ENCODE data around the gene TBC1D1. TPM values are rescaled to one million over a fixed set of nuclear protein-coding genes. Genes with fewer than 3 reads are reported as not detected.

TBC1D1 gene, protein sequence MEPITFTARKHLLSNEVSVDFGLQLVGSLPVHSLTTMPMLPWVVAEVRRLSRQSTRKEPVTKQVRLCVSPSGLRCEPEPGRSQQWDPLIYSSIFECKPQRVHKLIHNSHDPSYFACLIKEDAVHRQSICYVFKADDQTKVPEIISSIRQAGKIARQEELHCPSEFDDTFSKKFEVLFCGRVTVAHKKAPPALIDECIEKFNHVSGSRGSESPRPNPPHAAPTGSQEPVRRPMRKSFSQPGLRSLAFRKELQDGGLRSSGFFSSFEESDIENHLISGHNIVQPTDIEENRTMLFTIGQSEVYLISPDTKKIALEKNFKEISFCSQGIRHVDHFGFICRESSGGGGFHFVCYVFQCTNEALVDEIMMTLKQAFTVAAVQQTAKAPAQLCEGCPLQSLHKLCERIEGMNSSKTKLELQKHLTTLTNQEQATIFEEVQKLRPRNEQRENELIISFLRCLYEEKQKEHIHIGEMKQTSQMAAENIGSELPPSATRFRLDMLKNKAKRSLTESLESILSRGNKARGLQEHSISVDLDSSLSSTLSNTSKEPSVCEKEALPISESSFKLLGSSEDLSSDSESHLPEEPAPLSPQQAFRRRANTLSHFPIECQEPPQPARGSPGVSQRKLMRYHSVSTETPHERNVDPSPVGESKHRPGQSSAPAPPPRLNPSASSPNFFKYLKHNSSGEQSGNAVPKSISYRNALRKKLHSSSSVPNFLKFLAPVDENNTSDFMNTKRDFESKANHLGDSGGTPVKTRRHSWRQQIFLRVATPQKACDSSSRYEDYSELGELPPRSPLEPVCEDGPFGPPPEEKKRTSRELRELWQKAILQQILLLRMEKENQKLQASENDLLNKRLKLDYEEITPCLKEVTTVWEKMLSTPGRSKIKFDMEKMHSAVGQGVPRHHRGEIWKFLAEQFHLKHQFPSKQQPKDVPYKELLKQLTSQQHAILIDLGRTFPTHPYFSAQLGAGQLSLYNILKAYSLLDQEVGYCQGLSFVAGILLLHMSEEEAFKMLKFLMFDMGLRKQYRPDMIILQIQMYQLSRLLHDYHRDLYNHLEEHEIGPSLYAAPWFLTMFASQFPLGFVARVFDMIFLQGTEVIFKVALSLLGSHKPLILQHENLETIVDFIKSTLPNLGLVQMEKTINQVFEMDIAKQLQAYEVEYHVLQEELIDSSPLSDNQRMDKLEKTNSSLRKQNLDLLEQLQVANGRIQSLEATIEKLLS (N-terminal part only)
- 90.9 and 104 TPM in 2 replicates for total RNA-seq (2014; rRNA removed; shearing (Covaris generic))

DNA sequence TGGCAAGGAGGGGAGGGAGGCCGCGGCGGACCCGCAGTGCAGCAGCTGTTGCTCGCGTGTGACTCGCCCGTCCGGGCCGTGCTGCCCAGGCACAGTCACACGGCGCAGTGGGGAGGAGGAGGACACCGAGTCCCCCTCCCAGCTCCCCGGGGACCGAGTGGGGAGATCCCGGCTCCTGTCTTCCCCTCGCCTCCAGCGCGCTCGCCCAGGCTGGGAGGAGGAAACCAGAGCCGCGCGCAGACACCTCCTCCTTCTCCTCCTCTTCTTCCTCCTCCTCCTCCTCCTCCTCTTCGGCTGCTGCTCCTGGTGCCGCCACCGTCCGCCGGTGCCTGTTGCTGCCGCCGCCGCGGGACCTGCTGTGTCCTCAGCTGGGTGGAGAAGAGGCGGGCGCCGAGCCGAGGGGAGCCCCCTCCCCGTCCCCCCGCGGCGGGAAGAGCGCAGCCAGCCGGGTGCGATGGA is at the start of gene TBC1D1:
Gene TBC1D1, plus strand, starts transcription at position 284 of the 459 bp plus-strand sequence. CDS start 11,012 bp downstream, outside the sequence.
- no peak for DNase-seq (ENCODE audit: low spot score)

DNA sequence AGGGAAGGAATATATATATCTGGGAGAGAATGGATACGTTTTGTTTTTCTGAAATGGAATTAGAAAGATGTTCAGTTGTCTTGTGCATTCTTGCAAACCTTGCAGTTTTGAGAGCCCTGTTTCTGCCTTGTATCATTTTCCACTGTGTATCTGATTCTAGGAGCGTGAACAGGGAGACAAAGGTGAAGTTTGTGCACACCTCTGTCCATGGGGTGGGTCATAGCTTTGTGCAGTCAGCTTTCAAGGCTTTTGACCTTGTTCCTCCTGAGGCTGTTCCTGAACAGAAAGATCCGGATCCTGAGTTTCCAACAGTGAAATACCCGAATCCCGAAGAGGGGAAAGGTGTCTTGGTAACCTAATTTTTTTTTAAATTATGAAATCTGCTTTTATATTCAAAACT is 46.7 kb upstream of the TBC1D1 start:
- DNase-seq (ENCODE audit: low spot score): no peak

DNA sequence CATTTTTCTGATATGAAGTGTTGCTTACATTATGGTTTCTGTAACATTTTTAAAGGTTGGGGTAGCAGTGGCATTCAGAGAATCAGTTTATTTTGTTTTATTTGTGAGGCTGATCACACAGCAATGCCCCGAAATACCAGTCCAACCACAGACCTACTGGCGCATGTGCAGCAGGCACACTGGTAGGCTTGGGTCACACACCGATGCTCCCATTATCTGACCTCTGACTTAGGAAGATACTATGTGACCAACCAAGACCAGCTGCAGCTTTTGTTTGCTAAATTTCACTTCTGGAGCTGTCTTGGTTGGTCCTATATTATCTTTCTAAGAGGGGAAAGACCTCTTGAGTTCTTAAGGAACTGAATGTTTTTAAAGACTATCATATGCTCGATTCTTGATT is 45.7 kb upstream of the TBC1D1 start:
- no peak for DNase-seq (ENCODE audit: low spot score)

DNA sequence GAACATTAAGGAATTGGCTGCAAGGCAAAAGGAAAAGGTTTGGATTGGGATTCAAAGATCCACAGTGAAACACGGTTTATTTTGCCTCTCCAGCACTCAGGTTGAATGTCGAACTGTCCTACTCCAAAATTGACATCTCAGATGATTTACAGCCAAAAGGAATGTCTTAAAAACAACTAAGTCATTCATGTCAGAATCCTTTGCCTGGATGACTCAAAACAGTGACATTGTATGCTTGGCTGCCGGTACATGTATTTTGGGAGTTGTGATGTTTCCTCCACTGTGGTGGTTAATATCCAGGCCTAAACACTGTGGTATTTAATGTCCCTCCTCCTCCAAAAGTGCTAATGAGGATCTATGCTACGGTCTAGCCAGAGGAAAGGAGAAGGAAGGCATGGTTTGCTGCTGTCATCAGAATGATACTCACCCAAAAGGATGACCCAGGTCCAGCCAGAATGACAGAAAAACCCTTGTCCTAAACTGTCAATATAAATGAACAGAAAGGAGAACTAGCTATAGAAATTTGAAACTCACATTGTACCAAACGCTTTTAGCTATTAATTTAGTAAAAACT is 43.5 kb upstream of the TBC1D1 start:
- DNase-seq (ENCODE audit: low spot score): no peak

DNA sequence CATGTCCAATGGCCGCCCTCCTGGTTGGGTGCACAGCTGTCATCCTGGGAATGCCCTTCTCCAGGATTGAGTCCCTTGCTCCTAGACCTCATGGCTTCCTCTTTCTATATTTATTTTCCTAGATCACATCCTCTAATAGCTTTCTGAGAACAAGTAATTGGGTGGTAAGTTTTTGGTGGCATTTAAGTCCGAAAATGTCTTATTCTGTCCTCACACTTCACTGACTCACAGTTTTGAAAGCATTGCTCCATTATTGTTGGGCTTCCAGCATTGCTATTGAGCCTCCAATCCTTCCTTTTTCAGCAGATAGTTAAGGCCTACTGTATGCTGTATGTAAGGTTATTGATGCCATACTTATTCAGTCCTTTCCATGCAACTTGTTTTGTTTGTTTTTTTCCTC is 38.5 kb upstream of the TBC1D1 start:
- DNase-seq (ENCODE audit: low spot score): no peak

DNA sequence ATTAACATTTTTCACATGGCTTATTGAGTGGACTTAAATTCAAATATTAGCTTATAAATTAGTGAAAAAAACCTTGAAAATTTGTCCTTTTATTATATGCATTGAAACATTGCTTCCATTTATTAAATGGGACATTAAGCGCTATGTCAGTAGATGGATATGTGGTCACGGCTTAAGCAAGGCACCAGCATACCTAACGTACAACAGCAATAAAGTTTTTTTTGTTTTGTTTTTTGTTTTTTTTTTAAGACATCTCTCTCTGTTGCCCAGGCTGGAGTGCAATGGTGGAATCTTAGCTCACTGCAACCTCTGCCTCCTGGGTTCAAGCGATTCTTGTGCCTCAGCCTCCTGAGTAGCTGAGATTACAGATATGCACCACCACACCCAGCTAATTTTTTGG is 32.8 kb upstream of the TBC1D1 start:
- DNase-seq (ENCODE audit: low spot score): no peak

DNA sequence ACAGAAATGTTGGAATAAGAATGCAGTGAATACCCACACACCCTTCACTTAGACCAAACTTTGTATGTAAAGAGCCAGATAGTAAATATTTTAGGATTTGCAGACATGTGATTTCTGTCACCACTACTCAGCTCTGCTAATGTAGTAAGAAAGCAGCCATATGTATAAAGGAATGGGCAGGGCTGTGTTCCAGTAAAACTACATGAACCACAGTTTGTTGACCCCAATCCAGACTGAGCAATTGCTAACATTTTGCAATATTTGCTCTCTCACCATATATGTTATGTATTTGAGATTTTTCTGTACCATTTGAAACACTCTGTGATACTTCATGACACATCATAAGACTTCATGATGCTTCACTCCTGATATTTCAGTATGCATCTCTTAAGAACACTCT is 32.0 kb upstream of the TBC1D1 start:
- DNase-seq (ENCODE audit: low spot score): no peak

DNA sequence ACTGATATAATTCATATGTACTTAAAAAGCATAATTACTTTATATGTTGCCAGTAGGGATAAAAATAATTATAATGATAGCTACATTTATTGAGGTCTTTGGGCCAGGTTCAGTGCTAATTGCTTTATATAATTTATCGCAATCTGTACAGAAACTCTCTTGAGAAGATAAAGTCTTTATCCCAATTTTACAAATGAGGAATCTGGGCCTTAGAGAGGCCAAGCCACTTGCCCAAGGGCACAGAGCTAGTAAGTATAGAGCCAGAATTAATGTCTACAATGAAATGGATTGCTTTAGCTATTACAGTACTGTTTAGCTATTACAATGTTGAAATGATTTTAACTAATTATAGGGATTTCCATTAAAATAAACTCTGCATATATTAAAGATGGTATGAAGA is 30.6 kb upstream of the TBC1D1 start:
- no peak for DNase-seq (ENCODE audit: low spot score)

DNA sequence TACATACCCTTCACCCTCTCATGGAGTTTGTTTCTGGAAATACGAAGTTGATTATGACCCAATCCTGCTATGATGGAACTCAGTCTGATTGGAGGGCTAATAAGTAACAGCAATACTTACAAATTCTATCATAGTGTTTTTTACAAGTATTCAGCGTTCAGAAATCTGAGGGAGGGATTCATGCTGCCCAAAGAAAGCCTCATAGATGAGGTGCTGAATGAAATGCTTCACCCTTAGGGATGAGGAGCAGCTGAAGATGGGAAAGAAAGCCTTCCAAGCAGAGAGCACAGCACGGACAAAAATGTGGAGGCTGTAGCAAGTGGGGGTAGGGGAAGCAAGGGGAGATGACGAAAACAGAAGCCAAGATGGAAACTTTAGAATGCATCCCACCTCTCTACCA is 27.9 kb upstream of the TBC1D1 start:
- DNase-seq (ENCODE audit: low spot score): no peak

DNA sequence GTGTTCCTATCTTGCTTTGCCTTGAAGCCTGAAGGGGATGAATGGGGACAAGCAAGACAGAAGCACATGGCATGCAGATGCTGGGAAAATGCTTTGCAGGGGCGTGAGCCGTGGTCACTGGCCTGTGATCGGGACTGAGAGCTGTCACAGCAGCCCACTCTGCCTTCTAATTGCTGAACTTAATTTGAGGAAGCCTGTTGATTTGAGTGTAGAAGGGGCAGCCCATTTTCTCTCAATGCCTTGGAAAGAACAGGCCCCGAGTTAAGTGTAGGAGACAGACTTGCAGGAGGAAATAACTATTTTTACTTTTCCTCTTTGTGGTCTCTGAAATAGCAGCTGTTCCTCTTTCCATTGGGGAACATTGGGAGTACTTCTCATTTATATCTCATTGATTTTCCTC is 26.1 kb upstream of the TBC1D1 start:
- no peak for DNase-seq (ENCODE audit: low spot score)

DNA sequence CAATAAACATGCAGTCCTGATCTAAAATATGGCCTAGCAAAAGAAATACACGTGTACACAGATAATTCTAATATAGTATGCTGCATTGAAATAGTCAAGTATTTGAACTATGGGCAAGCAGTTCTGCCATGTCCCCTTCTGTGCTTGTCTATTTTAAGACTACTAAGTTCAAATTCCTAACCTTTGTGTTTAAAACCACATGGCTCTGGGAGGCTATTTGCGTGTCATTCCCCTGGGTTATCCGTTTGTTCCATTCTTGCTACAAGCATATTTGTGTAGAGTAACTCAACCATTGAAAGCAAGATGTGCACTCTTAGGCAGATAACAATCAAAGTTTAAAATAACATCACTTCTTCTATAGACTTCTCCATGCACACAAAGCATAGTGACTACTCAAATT is 25.4 kb upstream of the TBC1D1 start:
- DNase-seq (ENCODE audit: low spot score): no peak

DNA sequence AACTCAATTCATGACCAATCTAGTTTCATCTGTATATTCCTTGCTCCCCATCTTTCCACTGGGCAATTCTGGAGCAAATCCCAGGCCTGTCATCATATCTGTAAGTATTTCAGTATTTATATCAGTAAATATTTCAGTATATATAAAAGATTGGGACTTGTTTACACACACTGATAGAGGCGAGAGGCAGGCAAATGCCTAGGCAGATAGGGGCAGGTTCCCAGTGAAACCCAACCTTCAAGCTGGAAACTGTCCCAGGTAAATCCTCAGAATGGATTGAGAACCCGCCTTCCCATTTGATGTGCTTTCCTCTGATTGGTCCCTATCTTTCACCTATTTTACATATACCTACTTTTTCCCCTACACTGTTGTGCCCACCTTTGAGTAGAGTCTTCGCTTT is 23.8 kb upstream of the TBC1D1 start:
- DNase-seq (ENCODE audit: low spot score): no peak

DNA sequence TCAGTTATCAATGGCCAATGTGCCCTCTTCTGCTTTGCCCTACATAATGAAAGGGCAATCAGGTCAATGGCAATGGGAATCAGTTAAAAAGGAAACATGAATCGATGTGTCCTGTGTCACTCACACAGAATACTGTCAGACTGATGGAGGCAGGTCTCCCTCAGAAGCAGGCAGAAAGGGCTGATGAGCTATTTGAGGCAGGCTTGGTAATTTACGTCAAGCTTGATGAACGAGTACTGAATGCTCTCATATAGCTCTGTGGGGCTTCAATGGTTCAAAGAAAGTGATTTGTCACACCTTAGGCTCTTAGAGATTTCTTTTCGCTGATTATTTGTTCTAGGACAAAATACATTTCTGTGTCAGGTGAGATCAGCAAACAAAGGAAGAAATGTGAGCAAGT is 22.6 kb upstream of the TBC1D1 start:
- DNase-seq (ENCODE audit: low spot score): no peak

DNA sequence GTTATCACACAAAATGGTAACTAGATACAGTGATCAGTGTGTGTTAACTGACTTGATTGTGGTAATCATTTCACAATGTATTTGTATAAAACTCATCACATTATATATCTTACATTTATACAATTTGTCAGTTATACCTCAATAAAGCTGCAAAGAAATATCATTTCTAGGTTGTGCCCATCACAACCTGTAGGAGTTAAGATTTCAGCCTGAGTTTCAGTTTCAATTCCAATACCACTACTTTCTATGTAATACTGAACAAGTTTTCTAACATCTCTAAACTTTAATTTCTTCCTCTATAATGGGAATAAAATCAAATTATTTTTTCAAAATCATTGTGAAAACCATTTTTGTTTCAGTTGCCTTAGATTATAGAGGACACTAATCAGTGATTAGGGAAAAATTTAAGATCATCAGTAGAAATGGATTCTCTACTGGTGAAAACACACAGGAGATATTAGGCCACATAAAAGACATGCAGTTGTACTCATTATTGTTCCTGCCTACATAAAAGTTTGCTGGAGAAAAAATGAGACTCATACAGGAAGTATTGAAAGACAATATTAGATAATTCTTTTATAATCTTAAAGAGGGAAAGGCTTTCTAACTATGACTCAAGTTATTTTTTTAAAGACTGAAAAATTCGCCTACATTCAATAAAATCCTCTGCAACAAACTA is 18.4 kb upstream of the TBC1D1 start:
- DNase-seq (ENCODE audit: low spot score): no peak

DNA sequence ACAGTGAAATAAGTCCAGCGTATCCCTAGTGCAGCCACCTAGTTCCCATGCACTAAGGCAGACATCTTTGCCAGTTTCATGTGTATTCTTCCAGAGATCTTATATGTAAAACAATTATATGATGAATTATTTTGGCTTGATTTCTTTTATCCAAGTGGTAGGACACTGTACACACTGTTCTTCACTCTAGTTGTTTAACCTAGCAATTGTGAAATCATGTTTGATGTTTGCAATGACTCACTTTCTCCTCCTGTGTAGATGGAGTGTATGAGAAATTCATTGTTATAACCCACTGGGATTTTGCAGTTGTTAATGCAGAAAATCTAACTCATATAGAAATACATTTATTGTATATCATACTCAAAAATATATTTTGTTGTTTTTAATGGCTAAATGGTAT is 17.5 kb upstream of the TBC1D1 start:
- DNase-seq (ENCODE audit: low spot score): peak; percentile 34

DNA sequence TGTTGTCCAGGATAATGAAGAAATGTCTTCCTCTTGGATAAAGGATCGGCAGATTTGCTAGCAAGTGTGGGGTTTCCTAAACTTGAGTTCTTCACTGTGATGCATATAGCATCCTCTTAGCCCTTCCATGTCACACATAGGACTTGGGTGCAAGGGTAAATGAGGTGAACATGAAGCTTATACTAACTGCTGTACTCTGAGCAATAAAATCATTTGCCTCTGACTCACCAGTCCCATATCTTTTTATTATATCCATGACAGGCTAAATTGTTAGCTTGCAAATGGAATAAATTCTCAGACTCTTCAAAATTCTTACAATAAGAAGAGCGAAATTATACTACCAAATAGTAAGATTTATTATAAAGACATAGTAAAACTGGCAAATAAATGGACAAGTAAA is 14.7 kb upstream of the TBC1D1 start:
- DNase-seq (ENCODE audit: low spot score): no peak

DNA sequence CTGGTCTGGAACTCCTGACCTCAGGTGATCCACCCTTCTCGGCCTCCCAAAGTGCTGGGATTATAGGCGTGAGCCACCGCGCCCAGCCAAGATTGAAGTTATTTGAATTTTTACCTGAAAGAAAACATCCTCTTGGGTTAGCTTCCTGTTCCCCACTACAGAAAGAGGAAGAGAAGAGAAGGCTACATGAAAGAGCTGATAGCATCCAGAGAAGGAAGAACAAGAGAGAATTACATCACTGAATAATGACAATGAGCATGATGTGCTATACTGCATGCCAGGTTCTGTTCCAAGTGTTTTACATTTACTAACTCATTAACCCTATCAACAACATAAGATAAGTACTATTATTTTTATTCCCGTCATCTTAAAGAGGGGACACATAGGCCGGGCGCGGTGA is 11.5 kb upstream of the TBC1D1 start:
- no peak for DNase-seq (ENCODE audit: low spot score)

DNA sequence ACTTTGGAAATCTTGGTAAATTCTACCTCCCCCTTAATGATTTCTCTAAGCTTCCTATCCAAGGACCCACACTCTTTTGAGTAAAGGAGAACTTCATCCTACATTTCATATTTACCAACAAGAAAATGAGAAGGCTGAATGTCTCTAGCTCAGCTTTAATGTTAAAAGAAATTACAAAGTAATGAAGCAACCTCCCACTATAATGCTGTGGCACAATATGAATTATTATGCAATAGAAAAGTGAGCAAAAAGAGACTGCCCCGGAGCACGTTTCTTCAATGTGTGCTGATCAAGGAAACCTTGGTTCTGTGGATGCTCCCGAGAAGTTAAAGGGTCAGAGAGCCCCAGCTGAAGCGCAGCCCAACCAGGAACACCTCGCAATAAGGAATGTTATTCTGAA is 9.1 kb upstream of the TBC1D1 start:
- no peak for DNase-seq (ENCODE audit: low spot score)

DNA sequence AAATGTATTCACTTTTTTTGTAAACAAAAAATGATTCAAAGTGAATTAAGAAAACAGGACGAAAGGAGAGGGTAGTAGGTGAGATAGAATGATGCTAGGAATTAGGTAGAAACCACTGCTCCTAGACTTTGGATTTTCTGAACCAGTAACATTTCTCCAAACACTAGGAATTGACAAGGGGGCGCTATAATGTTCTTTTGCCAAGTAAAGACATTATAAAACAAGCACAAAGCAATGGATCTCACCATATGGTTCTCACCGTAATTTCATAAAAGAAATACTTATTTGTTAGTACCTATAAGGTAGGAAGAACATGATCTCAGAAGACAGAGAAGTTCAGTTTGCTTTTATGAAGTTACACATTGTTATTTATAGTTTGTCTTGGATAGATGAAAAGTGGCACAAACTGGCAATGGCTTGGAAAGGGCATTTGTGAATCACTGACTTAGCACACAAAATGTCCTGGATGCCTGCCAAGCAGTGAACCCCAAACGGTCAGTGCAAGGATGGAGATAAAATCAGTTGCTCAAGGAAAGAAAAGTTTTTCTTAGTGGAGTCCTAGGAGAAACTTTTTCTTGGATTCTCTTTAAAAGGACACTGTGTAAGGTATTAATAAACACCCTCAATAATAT is 8.1 kb upstream of the TBC1D1 start:
- DNase-seq (ENCODE audit: low spot score): peak; percentile 46

DNA sequence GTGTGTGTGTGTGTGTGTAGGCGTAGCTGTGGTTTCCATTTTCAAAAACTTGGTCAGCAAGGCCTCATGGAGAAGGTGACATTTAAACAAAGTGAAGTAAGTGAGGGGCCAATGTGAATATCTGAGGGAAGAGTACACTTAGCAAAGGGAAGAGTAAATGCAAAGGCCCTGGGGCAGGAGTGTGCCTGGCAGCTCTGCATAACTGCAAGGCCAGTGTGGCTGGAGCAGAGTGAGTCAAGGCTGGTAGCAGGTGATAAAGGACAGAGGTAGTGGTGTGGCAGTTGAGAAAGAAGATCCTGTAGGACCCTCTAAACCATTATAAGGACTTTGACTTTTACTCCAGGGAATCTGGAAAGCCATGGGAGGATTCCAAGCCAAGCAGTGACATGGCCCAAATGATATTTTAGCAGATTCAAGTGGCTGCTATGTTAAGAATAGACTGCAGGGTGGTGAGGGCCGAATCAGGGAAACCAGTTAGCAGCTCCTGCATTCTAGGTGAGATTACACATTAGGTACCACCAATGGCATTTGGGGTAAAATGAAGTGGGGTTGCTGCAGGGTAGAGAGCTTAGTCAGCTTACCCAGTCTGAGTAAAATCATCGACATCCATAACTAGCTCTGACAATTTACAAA is 5.9 kb upstream of the TBC1D1 start:
- no peak for DNase-seq (ENCODE audit: low spot score)
